Kidney epithelial cell (primary cell): ENCODE measurements around the gene BTBD9. TPM values are rescaled to one million over a fixed set of nuclear protein-coding genes. Genes with fewer than 3 reads are reported as not detected.

ENCODE experiments used
- DNase-seq: peaks from one replicate; pipeline ENCODE4 v3.0.0-alpha.2; 2010; ENCODE audit warnings: low read depth
- H3K27me3 ChIP-seq: 2 replicates; pipeline ENCODE4 v1.6.0; 2011; ENCODE audit warnings: low read length; ENCODE audit not compliant: control insufficient read depth, insufficient read depth
- H3K36me3 ChIP-seq: 2 replicates; pipeline ENCODE4 v1.5.1; 2011; ENCODE audit warnings: low read length; ENCODE audit not compliant: control insufficient read depth, insufficient read depth
- H3K4me3 ChIP-seq: 2 replicates; pipeline ENCODE4 v1.5.1; 2011; ENCODE audit warnings: low read depth, mild to moderate bottlenecking, control low read depth, low read length
- total RNA-seq: library from RNA; depleted of rRNA; stranded (reverse); fragments of >200 nt; gene quantifications from 2 replicates; pipeline ENCODE4 v1.2.3, GENCODE V29; 2015
- TF ChIP-seq, protein P1 (sequence below): IDR thresholded peaks from 2 replicates; pipeline ENCODE4 v1.5.1; 2011; ENCODE audit warnings: mild to moderate bottlenecking, moderate library complexity, low read length, control low read depth, inconsistent platforms; ENCODE audit not compliant: insufficient read depth, poor library complexity, severe bottlenecking

BTBD9 gene
- total RNA-seq, 1 donor from 2014 or later, result 7.3 TPM

DNA sequence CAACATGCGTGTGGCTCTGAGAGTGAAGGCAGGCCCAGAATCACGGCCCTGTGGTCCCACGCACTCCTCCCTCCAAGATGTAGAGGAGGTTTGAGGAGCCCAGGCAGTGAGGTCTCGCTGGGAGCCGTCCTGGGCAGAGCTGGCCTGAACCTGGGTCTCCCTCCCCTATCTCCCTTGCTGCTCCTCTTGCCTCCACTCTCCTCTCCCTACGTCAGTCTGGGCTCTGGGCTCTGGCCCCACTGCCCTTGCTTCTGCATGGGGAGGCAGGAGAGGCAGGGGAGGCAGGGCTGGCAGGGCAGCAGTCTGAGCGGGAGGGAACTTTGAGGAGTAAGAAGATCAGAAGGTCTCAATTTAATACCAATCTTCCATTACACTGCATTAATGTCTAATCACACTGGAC is 445.1 kb downstream of the BTBD9 start:
- no peak for DNase-seq
- TF ChIP-seq, protein P1, sequence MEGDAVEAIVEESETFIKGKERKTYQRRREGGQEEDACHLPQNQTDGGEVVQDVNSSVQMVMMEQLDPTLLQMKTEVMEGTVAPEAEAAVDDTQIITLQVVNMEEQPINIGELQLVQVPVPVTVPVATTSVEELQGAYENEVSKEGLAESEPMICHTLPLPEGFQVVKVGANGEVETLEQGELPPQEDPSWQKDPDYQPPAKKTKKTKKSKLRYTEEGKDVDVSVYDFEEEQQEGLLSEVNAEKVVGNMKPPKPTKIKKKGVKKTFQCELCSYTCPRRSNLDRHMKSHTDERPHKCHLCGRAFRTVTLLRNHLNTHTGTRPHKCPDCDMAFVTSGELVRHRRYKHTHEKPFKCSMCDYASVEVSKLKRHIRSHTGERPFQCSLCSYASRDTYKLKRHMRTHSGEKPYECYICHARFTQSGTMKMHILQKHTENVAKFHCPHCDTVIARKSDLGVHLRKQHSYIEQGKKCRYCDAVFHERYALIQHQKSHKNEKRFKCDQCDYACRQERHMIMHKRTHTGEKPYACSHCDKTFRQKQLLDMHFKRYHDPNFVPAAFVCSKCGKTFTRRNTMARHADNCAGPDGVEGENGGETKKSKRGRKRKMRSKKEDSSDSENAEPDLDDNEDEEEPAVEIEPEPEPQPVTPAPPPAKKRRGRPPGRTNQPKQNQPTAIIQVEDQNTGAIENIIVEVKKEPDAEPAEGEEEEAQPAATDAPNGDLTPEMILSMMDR, result no peak

DNA sequence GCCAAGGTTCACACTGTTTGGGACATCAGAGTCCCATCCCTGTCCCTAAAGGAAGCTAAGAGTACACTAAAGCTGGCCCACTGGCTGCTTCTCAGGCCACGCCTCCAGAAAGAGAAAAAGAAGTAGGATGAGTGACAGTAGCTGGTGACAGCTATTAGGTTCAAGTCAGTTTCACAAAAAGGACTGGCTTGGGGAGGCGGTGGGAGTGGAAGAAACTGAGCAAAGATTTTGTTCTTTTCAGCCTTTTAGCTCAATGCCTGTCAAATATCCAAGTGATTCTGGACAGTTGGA is 445.5 kb downstream of the BTBD9 start:
- TF ChIP-seq, protein P1, result no peak
- no peak for DNase-seq
- H3K4me3 ChIP-seq, result no peak overlapping the region
- H3K36me3 ChIP-seq, result no peaks in the 10 kb centered on the region
- no peaks in the 10 kb centered on the region for H3K27me3 ChIP-seq

More for the DNA sequence above, 445.1 kb downstream of the BTBD9 start:
- Histone ChIP-seq H3K4me3 (no peak overlapping the region), H3K27me3 (no peaks in the 10 kb centered on the region), H3K36me3 (no peaks in the 10 kb centered on the region)

DNA sequence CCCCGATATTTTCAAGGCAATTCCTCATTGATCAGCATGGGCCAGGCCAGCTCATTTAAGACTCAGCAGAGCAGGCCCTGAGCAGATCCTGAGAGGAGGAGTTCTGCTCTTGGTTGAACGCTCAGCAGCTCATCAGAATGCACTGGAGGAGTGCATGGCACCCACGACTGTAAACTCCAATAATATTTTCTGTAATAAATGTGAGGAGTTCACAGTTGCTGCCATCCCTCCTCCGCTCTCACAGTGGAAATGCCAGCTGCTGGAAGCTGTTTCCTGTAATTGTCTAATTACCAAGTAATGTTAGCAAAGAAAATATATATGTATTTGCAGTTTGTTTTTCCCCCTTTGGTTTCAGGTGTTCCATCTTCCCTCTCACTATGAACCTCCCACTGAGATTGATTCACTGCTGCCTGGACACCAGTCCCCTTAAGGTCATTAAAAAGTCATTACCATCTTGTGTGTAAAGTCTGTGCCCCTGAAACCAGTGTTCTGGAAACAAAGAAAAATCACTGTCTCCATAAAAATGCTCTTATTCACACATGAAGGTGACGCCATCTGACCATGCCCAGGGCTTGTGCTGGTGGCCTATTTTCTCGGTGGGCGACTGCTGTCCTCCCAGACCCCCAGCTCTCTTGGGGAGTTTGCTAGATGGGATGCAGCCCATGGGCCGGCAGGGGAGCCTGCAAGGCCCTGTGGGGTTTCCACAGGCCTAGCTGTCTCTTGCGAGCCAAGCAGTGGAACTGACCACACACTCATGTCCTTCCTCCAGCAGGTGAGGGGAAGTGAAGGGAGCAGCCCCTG is 446.0 kb downstream of the BTBD9 start:
- Histone ChIP-seq H3K27me3 (no peaks in the 10 kb centered on the region), H3K36me3 (no peaks in the 10 kb centered on the region), H3K4me3 (no peak overlapping the region)
- TF ChIP-seq, protein P1, result no peak
- no peak for DNase-seq

DNA sequence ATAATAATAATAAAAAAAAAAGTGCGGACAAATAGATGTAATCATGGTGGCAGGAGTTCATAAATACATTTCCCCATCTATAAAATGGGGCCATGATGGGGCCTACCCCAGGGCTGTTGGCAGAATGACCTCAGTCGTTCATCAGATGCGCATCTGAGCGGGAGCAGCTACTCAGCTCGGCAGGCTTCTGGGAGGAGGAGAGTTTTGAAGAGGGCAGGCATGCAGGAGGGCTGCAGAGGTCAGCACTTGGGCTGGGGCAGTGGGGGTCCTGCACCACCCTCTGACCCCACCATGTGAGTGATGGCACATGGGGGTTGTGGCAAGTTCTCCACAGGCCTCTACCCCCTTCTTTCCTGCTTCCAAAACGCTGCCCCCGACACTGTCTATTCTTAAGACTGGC is 446.7 kb downstream of the BTBD9 start:
- Histone ChIP-seq H3K27me3 (no peaks in the 10 kb centered on the region), H3K4me3 (no peak overlapping the region), H3K36me3 (no peaks in the 10 kb centered on the region)
- TF ChIP-seq, protein P1, result no peak
- DNase-seq, result no peak

DNA sequence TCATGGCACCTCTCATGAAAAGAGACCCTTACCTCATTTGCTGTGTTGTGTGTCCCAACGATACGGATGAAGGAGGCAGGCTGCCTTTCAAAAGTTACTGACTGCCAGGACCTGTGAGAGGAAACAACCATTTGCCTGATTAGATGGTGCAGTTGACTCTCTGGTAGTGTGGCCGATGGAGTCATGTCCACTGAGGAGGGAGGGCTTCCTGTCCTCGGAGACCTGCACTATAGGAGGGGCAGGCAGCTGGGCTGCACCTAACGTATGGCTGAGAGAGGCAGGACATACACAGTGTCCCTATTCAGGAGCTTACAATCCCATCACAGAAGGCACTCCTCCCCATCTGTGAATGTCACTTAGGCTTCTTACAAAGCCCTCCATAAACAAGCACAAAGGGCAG is 447.2 kb downstream of the BTBD9 start:
- no peaks in the 10 kb centered on the region for H3K27me3 ChIP-seq
- TF ChIP-seq, protein P1, result no peak
- no peaks in the 10 kb centered on the region for H3K36me3 ChIP-seq
- DNase-seq, result no peak
- no peak overlapping the region for H3K4me3 ChIP-seq

DNA sequence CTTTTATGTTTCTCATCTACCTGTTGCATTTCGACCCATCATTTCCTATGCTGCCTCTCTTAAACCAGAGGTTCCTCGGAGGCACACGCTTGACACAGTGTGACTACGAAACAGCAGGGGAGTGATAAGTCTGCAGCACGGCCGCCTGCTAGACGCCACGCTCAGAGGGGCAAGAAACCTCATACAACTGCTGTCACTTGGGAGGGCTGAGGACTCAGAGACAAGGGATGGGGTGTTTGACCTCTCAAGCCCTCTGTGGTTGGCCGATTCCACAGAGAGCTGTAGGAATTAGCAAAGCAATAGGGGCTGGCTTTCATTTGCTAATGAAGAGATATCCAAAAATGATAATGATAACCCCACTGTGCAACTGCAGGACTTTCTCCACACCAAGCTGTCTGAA is 447.7 kb downstream of the BTBD9 start:
- Histone ChIP-seq H3K4me3 (no peak overlapping the region), H3K36me3 (no peaks in the 10 kb centered on the region), H3K27me3 (no peaks in the 10 kb centered on the region)
- TF ChIP-seq, protein P1, result no peak
- no peak for DNase-seq
